Endodermal cell (in vitro differentiated cells): ENCODE measurements around the gene MIER1. TPM values are rescaled to one million over a fixed set of nuclear protein-coding genes. Genes with fewer than 3 reads are reported as not detected.

Experiments
- DNase-seq: peaks from one replicate; pipeline ENCODE4 v3.0.0-alpha.2; 2017
- H3K27ac ChIP-seq: 2 replicates; pipeline ENCODE4 v1.5.1; 2013; ENCODE audit warnings: mild to moderate bottlenecking, low read depth, low read length, moderate library complexity
- H3K27me3 ChIP-seq: 2 replicates; pipeline ENCODE4 v1.6.1; 2013; ENCODE audit warnings: mild to moderate bottlenecking, low read length, moderate library complexity; ENCODE audit not compliant: insufficient read depth, control insufficient read depth, poor library complexity, severe bottlenecking
- H3K36me3 ChIP-seq: 2 replicates; pipeline ENCODE4 v1.7.0; 2013; ENCODE audit warnings: mild to moderate bottlenecking, low read length, moderate library complexity; ENCODE audit not compliant: control insufficient read depth, insufficient read depth
- H3K4me1 ChIP-seq: one replicate; pipeline ENCODE4 v1.7.0; 2013; ENCODE audit warnings: low read length; ENCODE audit not compliant: control insufficient read depth, insufficient read depth
- H3K4me3 ChIP-seq: 2 replicates; pipeline ENCODE4 v1.5.1; 2013; ENCODE audit warnings: mild to moderate bottlenecking, low read length, moderate library complexity
- H3K9ac ChIP-seq: 2 replicates; pipeline ENCODE4 v1.6.1; 2013; ENCODE audit warnings: mild to moderate bottlenecking, low read length, moderate library complexity; ENCODE audit not compliant: poor library complexity, severe bottlenecking; ENCODE audit errors: extremely low read depth
- H3K9me3 ChIP-seq: 2 replicates; pipeline ENCODE4 v1.6.1; 2013; ENCODE audit warnings: mild to moderate bottlenecking, low read length, moderate library complexity; ENCODE audit not compliant: control insufficient read depth
- H3K27ac Mint-ChIP-seq: 2 replicates; pipeline ENCODE4 v1.8.0; 2020; ENCODE audit warnings: mixed read lengths
- H3K27me3 Mint-ChIP-seq: 2 replicates; pipeline ENCODE4 v1.8.0; 2021; ENCODE audit warnings: mild to moderate bottlenecking, mixed read lengths; ENCODE audit not compliant: insufficient read depth
- H3K36me3 Mint-ChIP-seq: 2 replicates; pipeline ENCODE4 v1.8.0; 2020; ENCODE audit warnings: low read depth, mixed read lengths
- H3K4me1 Mint-ChIP-seq: 2 replicates; pipeline ENCODE4 v1.8.0; 2020; ENCODE audit warnings: mixed read lengths
- H3K4me3 Mint-ChIP-seq: 2 replicates; pipeline ENCODE4 v1.8.0; 2020; ENCODE audit warnings: mild to moderate bottlenecking, moderate library complexity, mixed read lengths
- H3K9me3 Mint-ChIP-seq: 2 replicates; pipeline ENCODE4 v1.8.0; 2020; ENCODE audit warnings: mild to moderate bottlenecking, mixed read lengths
- WGBS, 2 experiments: methylation state at CpG; one replicate each; pipeline versions ENCODE4 v1.1.5 to v1.1.7; 2013; ENCODE audit warnings: missing lambda C conversion rate in 2 of 2, mixed read lengths in 1 of 2; ENCODE audit not compliant: insufficient coverage in 1 of 2, insufficient read length in 1 of 2; 5-methylcytosine and 5-hydroxymethylcytosine counted together
- total RNA-seq, 2 donors: library from RNA; stranded (reverse); fragmentation: NEBNext Ultra II Directional in 1 of 2; extraction: Animal tissue kit (Norgen Biotek cat#: 25700) in 1 of 2; gene quantifications; 2 replicates in 1 of 2; 3 replicates in 1 of 2; pipeline ENCODE4 v1.2.1, GENCODE V29; 2021
- TF ChIP-seq, protein P1 (sequence below): fragments of 200-600 bp; sonication (generic); conservative IDR thresholded peaks from 2 replicates; pipeline ENCODE4 v1.5.0; 2021; ENCODE audit warnings: antibody characterized with exemption, mild to moderate bottlenecking

Gene MIER1
- total RNA-seq, 2 donors from 2014 or later: 29.1 to 35.4 TPM

DNA sequence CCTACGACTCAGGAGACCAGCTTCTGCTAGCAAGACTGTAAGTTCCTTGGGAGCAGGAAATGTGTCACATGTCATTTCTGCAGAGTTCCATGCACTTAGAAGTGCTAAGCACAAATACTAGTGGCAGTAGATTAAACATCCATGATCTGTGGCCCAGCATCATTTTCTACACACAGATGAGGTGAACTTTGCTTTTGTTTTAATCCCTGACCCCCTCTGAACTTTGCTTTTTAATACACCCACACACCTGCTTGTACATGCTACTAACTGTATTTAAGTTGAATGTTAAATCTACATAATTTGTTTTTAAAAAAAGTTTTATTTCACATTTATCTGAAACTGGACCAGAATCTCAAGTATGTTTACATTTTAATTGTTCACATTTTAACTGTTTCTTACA lies 104.7 kb downstream of the MIER1 start:
- no peak overlapping the region for H3K4me3 ChIP-seq
- no peaks in the 10 kb centered on the region for H3K4me1 ChIP-seq
- no peak overlapping the region for H3K9ac ChIP-seq
- peaks cover 10% of the 10 kb centered on the region for H3K36me3 ChIP-seq
- H3K4me3 Mint-ChIP-seq: no peak overlapping the region
- TF ChIP-seq, protein P1, sequence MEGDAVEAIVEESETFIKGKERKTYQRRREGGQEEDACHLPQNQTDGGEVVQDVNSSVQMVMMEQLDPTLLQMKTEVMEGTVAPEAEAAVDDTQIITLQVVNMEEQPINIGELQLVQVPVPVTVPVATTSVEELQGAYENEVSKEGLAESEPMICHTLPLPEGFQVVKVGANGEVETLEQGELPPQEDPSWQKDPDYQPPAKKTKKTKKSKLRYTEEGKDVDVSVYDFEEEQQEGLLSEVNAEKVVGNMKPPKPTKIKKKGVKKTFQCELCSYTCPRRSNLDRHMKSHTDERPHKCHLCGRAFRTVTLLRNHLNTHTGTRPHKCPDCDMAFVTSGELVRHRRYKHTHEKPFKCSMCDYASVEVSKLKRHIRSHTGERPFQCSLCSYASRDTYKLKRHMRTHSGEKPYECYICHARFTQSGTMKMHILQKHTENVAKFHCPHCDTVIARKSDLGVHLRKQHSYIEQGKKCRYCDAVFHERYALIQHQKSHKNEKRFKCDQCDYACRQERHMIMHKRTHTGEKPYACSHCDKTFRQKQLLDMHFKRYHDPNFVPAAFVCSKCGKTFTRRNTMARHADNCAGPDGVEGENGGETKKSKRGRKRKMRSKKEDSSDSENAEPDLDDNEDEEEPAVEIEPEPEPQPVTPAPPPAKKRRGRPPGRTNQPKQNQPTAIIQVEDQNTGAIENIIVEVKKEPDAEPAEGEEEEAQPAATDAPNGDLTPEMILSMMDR: no peak
- H3K27ac ChIP-seq: no peak overlapping the region
- no peaks in the 10 kb centered on the region for H3K27me3 ChIP-seq
- H3K36me3 Mint-ChIP-seq: peaks cover 4% of the 10 kb centered on the region
- H3K27ac Mint-ChIP-seq: no peak overlapping the region
- no peaks in the 10 kb centered on the region for H3K27me3 Mint-ChIP-seq
- 91 to 100% methylated on average over 1 of the region's 1 CpG for WGBS, 2 experiments
- H3K4me1 Mint-ChIP-seq: no peaks in the 10 kb centered on the region
- no peaks in the 10 kb centered on the region for H3K9me3 ChIP-seq
- no peak for DNase-seq
- peaks cover 5% of the 10 kb centered on the region for H3K9me3 Mint-ChIP-seq

- no peaks in the 10 kb centered on the region for H3K9me3 ChIP-seq
- Mint-ChIP-seq H3K4me3 (no peak overlapping the region), H3K9me3 (peaks cover 12% of the 10 kb centered on the region), H3K36me3 (peaks cover 21% of the 10 kb centered on the region), H3K4me1 (no peaks in the 10 kb centered on the region), H3K27me3 (no peaks in the 10 kb centered on the region), H3K27ac (no peak overlapping the region)
- H3K9ac ChIP-seq: no peak overlapping the region
- DNase-seq: no peak
- peaks cover 21% of the 10 kb centered on the region for H3K36me3 ChIP-seq
- H3K27ac ChIP-seq: no peak overlapping the region
- TF ChIP-seq, protein P1: no peak
- no peaks in the 10 kb centered on the region for H3K4me1 ChIP-seq
- 92 to 100% methylated on average over 3 to 5 of the region's 5 CpGs for WGBS, 2 experiments
- H3K4me3 ChIP-seq: no peak overlapping the region
- no peaks in the 10 kb centered on the region for H3K27me3 ChIP-seq
Observed at GRCh38 chr1:67031121-67031858, 106.5 kb downstream of the MIER1 start.

GRCh38 chr1:67031859-67032247 lies 107.1 kb downstream of the MIER1 start:
- Histone ChIP-seq H3K36me3 (peaks cover 25% of the 10 kb centered on the region), H3K9ac (no peak overlapping the region), H3K27ac (no peak overlapping the region), H3K4me3 (no peak overlapping the region), H3K4me1 (no peaks in the 10 kb centered on the region), H3K9me3 (no peaks in the 10 kb centered on the region), H3K27me3 (no peaks in the 10 kb centered on the region)
- no peak for DNase-seq
- Mint-ChIP-seq H3K4me3 (no peak overlapping the region), H3K27me3 (no peaks in the 10 kb centered on the region), H3K4me1 (no peaks in the 10 kb centered on the region), H3K27ac (no peak overlapping the region), H3K9me3 (peaks cover 12% of the 10 kb centered on the region), H3K36me3 (peaks cover 26% of the 10 kb centered on the region)
- 90 to 91% methylated on average over 2 to 3 of the region's 4 CpGs for WGBS, 2 experiments
- TF ChIP-seq, protein P1: no peak

Other genes starting within 250 kb of the MIER1 start
- gene DYNLT5, start 172.5 kb upstream of the MIER1 start, total RNA-seq: 1 to 10 TPM; 1.2 to 8.3 TPM
- gene INSL5, start 123.7 kb upstream of the MIER1 start, total RNA-seq: not detected
- 1 to 10 TPM; 4.6 to 6.7 TPM for gene DNAI4, start 134 bp upstream of the MIER1 start, total RNA-seq
- gene SLC35D1, start 129.2 kb downstream of the MIER1 start, total RNA-seq: 1 to 10 TPM; 5.5 to 5.9 TPM
- gene C1orf141, start 210.0 kb downstream of the MIER1 start, total RNA-seq: not detected
- gene IL23R, start 241.5 kb downstream of the MIER1 start, total RNA-seq: not detected